Ascending aorta (tissue), 2 donors: ENCODE measurements around the gene PPP4R4. TPM values are rescaled to one million over a fixed set of nuclear protein-coding genes. Genes with fewer than 3 reads are reported as not detected.

ENCODE experiments used
- DNase-seq, 2 donors: peaks; one replicate each; pipeline ENCODE4 v3.0.0-alpha.2; 2019; ENCODE audit warnings: low spot score in 2 of 2
- H3K27ac ChIP-seq, 2 donors: fragments of 200-600 bp; sonication (generic); one replicate each; pipeline ENCODE4 v1.5.1; 2016 to 2017; ENCODE audit warnings: mild to moderate bottlenecking in 1 of 2
- H3K27me3 ChIP-seq: fragments of 200-600 bp; sonication (generic); one replicate; pipeline ENCODE4 v1.5.1; 2017
- H3K36me3 ChIP-seq, 2 donors: fragments of 200-600 bp; sonication (generic); one replicate each; pipeline ENCODE4 v1.5.1; 2016
- H3K4me1 ChIP-seq, 2 donors: fragments of 200-600 bp; sonication (generic); one replicate each; pipeline ENCODE4 v1.5.1; 2016 to 2017; ENCODE audit warnings: mild to moderate bottlenecking in 1 of 2
- H3K4me3 ChIP-seq, 2 donors: fragments of 200-600 bp; sonication (generic); one replicate each; pipeline ENCODE4 v1.5.1; 2016 to 2017; ENCODE audit warnings: mild to moderate bottlenecking in 1 of 2
- H3K9me3 ChIP-seq, 2 donors: fragments of 200-600 bp; sonication (generic); one replicate each; pipeline ENCODE4 v1.5.1; 2016
- CTCF ChIP-seq, 3 experiments: fragments of 200-600 bp in 2 of 3; fragments of 450-650 bp in 1 of 3; sonication (generic) in 2 of 3; IDR thresholded peaks; one replicate each; pipeline ENCODE4 v1.5.1; 2016 to 2019; ENCODE audit warnings: antibody characterized with exemption in 3 of 3, mild to moderate bottlenecking in 1 of 3, moderate library complexity in 1 of 3
- intact Hi-C: fragments of 100-400 bp; cut with DNase I; formaldehyde crosslinking; loops from one replicate; pipeline ENCODE4 v1.15.1; 2023
- total RNA-seq: library from RNA; depleted of rRNA; stranded (reverse); fragments of >200 nt; gene quantifications from one replicate; pipeline ENCODE4 v1.1.0, GENCODE V29; 2016

The PPP4R4 gene
- total RNA-seq, 1 donor from 2014 or later: not detected

- intact Hi-C loops: no loop called here
- no peaks in the 10 kb centered on the region for H3K9me3 ChIP-seq
- no peaks in the 10 kb centered on the region for H3K27me3 ChIP-seq
- H3K4me3 ChIP-seq: no peak overlapping the region
- H3K36me3 ChIP-seq: no peaks in the 10 kb centered on the region
- H3K27ac ChIP-seq: no peak overlapping the region
- no peak for TF ChIP-seq CTCF (IDR thresholded peaks at IDR 0.05)
- no peaks in the 10 kb centered on the region for H3K4me1 ChIP-seq
- DNase-seq: no peak
These were observed 109.0 kb downstream of the PPP4R4 start for GRCh38 chr14:94282991-94283723.

- Histone ChIP-seq H3K27me3 (no peaks in the 10 kb centered on the region), H3K4me3 (no peak overlapping the region), H3K27ac (no peak overlapping the region), H3K4me1 (no peaks in the 10 kb centered on the region), H3K36me3 (no peaks in the 10 kb centered on the region), H3K9me3 (no peaks in the 10 kb centered on the region)
- intact Hi-C loops: no loop called here
- no peak for DNase-seq
- no peak for TF ChIP-seq CTCF (IDR thresholded peaks at IDR 0.05)
These were observed 110.1 kb downstream of the PPP4R4 start for GRCh38 chr14:94284221-94284620.

- no peak for DNase-seq
- H3K27me3 ChIP-seq: no peaks in the 10 kb centered on the region
- no peaks in the 10 kb centered on the region for H3K4me1 ChIP-seq
- no peaks in the 10 kb centered on the region for H3K9me3 ChIP-seq
- H3K27ac ChIP-seq: no peak overlapping the region
- no peaks in the 10 kb centered on the region for H3K36me3 ChIP-seq
- intact Hi-C loops: no loop called here
- H3K4me3 ChIP-seq: no peak overlapping the region
- TF ChIP-seq CTCF (IDR thresholded peaks at IDR 0.05): no peak
These were observed 111.0 kb downstream of the PPP4R4 start for GRCh38 chr14:94285158-94285557.

GRCh38 chr14:94288610-94289465 is 114.7 kb downstream of the PPP4R4 start:
- Histone ChIP-seq H3K4me1 (no peaks in the 10 kb centered on the region), H3K36me3 (no peaks in the 10 kb centered on the region), H3K27me3 (no peaks in the 10 kb centered on the region), H3K27ac (no peak overlapping the region), H3K4me3 (no peak overlapping the region), H3K9me3 (no peaks in the 10 kb centered on the region)
- no peak for TF ChIP-seq CTCF (IDR thresholded peaks at IDR 0.05)
- intact Hi-C loops: no loop called here
- no peak for DNase-seq

GRCh38 chr14:94290197-94290596 is 116.1 kb downstream of the PPP4R4 start:
- Histone ChIP-seq H3K27me3 (no peaks in the 10 kb centered on the region), H3K4me1 (no peaks in the 10 kb centered on the region), H3K4me3 (no peak overlapping the region), H3K27ac (no peak overlapping the region), H3K9me3 (no peaks in the 10 kb centered on the region), H3K36me3 (no peaks in the 10 kb centered on the region)
- intact Hi-C loops: no loop called here
- no peak for DNase-seq
- TF ChIP-seq CTCF (IDR thresholded peaks at IDR 0.05): no peak
